GM18519 (cell line): Measurements from ENCODE around the gene TROAP.
"Not testable (repeated sequence)": the region's sequence is repeated elsewhere in the genome, so short reads cannot be mapped to it uniquely, and the experiment has no call there.

Source experiments
- ATAC-seq: cut with Tn5 transposase; IDR thresholded peaks from one replicate; pipeline ENCODE4 v1.9.1; 2021; ENCODE audit warnings: mild to moderate bottlenecking, moderate library complexity; ENCODE audit not compliant: unreplicated experiment, low FRiP score

TROAP gene

DNA sequence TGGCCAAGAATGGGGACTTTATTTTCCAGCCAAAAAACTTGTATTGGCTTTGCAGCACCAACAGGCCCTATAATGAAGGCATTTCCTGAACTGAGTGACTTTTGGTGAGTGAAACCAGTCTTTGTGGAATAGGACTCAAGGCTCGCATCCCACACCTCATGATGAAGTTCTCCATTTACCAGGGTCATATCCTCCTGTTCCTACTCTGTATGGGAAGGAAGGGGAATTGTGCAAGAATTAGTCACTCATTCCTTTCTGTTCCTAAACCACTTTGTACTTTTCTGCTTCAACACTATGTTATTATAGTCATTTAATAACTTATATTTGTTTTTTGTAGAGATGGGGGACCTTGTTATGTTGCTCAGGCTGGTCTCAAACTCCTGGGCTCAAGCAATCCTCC is 41.9 kb downstream of the TROAP start:
- no peak for ATAC-seq

DNA sequence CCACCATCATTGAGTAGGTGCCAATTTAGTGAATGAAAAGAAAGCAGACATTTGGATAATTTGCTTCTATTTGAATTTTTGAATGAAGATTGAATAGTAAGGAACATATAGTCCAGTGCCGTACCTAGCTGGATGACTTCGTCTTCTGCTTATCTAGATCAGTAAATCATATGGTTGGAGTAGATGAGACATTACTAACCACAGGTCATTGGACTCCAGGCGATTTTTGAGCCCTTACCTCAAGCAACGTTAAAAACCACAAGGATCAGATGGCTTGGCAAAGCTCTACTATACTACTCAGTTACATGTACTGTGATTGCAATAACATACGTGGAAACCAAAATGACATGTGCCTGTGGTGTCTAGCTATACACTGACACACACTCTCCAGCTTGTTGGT is 42.5 kb downstream of the TROAP start:
- ATAC-seq, result no peak

DNA sequence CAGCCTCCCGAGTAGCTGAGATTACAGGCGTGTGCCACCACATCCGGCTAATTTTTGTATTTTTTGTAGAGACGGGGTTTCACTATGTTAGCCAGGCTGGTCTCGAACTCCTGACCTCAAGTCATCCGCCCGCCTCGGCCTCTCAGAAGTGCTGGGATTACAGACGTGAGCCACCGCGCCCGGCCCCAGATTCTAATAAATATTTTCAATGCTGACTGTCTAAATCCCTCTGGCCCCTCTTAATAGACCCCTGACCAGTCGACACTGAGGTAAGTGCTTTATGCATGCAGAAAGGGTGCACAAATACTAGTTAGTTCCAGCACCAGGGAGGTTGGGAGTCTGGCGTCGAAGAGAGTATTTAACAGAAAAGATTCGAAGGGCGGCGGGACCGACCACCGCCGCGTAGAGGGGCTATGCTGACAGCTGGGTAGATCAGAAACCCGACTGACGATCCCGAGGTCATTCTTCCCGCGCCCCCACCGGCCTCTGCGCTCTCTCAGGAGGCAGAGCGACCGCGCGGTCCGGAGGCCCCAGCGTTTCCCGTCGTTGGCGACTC is 43.1 kb downstream of the TROAP start:
- ATAC-seq, result no peak

DNA sequence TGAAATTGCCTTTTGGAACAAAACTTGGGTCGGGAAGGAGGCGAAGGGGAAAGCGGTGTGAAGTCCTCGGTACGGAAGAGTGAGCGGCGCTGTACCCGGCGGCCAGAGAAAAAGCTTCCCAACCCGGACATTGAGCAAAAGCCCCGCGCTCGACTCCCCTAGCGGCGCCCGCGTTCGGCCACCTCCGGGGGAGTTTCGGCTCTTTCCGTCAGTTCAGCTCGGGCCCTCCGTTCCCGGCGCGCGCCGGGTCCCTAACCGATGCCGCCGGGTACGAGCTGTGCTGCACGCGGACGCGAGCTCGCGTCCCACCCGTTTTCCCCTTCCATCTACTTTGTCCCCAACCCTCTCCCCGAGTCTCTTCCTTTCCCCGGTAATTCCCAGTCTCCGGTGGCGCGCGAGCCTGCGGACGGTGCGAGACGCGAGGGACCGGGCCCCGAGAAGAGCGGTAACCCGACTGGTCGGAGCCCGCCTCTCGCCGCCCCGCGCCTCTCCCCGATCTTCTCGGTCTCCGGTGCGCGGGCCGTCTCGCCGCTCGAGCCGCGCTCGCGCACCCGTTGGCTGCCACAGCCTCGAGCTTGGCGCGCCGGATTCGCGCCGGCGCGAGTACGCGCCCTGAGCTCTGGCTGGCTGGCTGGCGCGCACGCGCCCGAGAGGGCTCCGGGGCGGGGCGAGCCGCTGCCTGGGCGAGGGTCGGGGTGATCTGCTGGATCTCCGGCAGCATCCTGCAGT is 43.8 kb downstream of the TROAP start:
- peak; percentile 46 for ATAC-seq

DNA sequence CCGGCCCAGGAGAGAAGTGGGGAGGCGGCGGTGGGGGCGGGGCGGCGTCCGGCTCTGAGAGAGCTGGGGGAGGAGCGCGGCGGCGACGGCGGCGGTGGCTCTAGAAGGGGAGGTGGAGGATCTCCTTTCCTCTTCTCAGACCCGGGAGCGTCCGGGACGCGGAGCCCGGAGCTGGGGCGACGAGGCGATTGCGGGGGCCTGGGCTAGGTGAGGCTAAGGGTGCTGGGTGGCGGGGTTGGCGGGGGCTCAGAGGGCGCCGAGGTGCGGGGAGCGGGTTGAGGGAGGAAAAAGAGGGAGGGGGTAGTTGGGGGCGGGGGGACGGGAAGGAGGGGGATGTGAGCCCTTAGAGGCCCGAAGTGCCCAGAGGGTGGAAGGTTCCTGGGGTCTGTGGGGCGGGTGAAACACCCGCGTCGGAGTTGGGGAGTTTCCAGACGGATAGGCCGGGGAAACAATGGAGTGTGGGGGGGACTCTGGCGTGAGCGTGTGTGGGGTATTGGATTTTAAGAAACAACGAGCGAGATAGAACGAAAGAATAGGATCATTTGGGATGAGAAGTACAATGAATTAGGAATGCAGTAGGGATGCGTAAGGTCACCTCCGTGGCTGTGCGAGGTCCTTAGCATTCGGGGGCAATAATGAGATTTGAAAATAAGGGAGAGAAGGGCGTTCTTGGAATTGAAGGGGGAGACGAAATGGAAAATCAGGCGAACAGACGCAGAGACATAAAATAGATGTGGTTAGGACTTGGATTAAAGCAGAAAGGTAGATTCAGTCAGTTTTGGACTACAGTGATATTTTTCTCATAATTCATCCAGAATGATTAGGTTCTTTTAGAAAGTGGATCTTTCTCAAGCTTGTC is 44.6 kb downstream of the TROAP start, which contains the start of gene SPATS2:
Gene SPATS2, plus strand, starts transcription at position 82 of the 859 bp plus-strand sequence. CDS start 93,551 bp downstream, outside the sequence.
- no peak for ATAC-seq

DNA sequence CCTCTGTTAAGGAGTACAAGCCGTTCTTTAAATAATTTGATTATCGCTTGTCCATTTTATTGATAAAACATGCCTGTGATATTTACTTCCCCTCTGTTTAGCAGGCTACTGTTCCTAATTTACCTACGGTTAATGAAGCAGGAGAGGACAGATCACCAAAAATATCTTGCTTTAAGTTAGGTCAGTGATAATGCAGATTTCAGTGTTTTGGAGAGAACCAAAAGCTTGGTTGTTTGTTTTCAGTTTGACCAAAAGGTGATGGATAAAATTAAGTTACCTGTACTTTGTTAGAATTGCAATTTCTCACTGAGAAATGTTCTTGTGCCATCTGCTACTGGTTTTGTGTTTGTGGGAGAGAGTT is 45.2 kb downstream of the TROAP start:
- ATAC-seq, result no peak

DNA sequence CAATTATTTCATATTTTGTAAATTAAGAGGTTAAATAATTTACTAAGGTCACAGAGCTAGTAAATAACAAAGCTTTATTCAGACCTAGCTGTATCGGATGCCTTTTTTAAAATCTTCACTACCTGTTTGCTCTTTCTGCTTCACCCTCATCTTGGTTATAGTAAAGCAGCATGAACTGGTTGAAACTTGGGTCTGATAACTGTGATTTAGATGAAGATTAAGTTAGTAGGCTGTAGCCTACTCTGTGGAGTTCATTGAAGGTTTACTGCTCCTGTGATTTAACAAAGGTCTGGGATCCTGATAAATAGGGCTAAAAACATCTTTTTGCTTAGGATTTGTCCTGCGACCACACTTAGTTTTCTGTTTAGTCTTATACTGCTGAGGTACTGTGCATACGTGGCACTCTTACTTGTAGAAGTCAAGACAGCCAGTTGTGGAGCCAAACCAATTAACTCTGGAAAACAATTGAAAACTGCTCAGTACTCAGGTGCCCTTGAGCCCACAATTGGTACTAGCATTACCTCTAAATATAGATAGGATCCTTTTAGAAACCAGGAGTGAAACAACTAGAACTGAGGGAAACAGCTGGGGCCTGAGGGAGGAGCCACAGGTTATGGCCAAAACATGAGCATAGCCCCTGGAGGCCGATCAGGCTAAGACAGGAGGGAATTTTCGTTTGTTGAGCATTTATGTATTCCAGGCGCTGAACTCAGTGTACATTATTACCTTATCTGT is 46.5 kb downstream of the TROAP start:
- no peak for ATAC-seq

DNA sequence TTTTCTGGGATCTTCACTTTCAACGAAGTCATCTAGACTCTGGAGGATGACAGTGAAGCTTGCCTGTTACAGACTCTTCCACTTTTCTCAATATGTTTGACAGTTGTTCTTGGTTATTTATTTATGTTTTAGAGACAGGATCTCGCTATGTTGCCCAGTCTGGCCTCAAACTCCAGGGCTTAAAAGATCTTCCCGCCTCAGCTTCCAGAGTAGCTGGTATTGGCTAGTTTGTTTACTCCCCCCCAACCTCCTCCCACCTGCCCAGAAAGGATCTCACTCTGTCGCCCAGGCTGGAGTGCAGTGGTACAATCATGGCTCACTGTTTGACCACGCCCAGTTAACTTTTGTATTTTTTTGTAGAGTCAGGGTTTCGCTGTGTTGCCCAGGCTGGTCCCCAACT is 47.5 kb downstream of the TROAP start:
- no peak for ATAC-seq

DNA sequence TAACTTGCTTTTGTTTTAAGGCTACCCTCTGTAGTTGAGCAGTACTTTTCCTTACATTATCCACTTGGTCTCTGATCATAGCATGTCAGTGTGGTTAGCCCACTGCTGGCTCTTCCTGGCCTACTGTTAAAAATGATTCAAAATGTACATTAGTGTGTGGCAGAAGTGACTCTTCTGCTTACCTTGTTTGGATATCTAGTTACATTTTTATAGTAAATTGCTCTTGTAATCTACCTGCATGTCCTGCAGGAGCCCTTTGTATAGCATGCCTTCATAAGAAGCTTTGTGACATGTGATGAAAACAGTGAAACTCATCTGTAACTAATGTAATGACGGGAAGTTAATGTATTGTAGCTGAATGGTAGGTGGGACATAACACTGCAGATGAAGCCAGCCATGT is 52.4 kb downstream of the TROAP start:
- ATAC-seq, result no peak

DNA sequence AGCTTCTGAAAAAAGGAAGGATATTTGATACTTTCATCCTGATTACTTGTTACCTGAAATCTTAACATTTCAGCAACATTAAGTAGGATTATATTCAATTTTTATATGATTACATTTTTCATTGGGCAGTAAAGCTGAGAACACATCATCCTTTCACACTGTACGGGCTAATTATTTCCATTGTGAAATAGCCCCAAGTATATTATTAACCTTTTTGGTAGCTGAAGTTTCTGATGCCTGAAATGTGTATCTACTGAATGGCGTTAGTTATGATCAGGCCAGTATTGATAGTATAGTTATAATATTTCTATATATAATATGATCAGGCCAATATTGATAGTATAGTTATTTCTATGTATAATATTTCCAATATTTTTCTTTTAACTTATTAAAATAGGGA is 54.3 kb downstream of the TROAP start:
- ATAC-seq, result no peak

DNA sequence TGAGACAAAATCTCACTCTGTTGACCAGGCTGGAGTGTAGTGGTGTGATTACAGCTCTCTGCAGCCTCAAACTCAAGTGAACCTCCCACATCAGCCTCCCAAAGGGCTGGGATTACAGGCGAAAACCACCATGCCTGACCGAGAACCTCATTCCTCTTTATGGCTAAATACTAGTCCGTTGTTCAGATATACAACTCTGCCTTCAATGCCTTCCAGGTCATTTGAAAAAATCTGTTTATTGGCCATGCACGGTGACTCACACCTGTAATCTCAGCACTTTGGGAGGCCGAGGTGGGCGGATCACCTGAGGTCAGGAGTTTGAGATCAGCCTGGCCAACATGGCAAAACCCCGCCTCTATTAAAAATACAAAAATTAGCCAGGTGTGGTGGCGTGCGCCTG is 57.1 kb downstream of the TROAP start:
- not testable (repeated sequence) for ATAC-seq
